Stimulated activated CD4-positive, alpha-beta T cell treated with anti-CD3 and anti-CD28 coated beads, TNF-alpha, amount 100 ng/mL, for 4 hours (primary cell): ENCODE data around the gene ERLEC1.
"Not testable (repeated sequence)": the region's sequence is repeated elsewhere in the genome, so short reads cannot be mapped to it uniquely, and the experiment has no call there.

ENCODE experiments used
- DNase-seq, 3 experiments: peaks; one replicate each; pipeline ENCODE4 v3.0.0-alpha.2; 2020; ENCODE audit warnings: low read depth in 3 of 3

ERLEC1 gene

GRCh38 chr2:53829980-53830290 is 43.1 kb downstream of the ERLEC1 start:
- not testable (repeated sequence) for DNase-seq

GRCh38 chr2:53840580-53840979 is 53.7 kb downstream of the ERLEC1 start:
- no peak for DNase-seq

GRCh38 chr2:53841651-53842050 is 54.8 kb downstream of the ERLEC1 start:
- not testable (repeated sequence) for DNase-seq

GRCh38 chr2:53842891-53843290 is 56.0 kb downstream of the ERLEC1 start:
- DNase-seq: no peak

- no peak for DNase-seq
Measured at GRCh38 chr2:53843595-53843994, 56.8 kb downstream of the ERLEC1 start.

- DNase-seq: no peak
Measured at GRCh38 chr2:53848062-53848461, 61.2 kb downstream of the ERLEC1 start.

GRCh38 chr2:53851052-53851757 is 64.4 kb downstream of the ERLEC1 start:
- not testable (repeated sequence) for DNase-seq

GRCh38 chr2:53852532-53852931 is 65.7 kb downstream of the ERLEC1 start:
- DNase-seq: no peak

GRCh38 chr2:53854678-53855077 is 67.8 kb downstream of the ERLEC1 start:
- DNase-seq: no peak

GRCh38 chr2:53856272-53856671 is 69.4 kb downstream of the ERLEC1 start:
- no peak for DNase-seq

GRCh38 chr2:53859206-53860181 is 72.7 kb downstream of the ERLEC1 start, which contains the start of gene GPR75:
TSS of gene GPR75 (minus strand) at chr2:53859967. CDS start at chr2:53854756, 5,211 bp downstream.
- no peak for DNase-seq

GRCh38 chr2:53861824-53862223 is 75.0 kb downstream of the ERLEC1 start:
- no peak for DNase-seq

- DNase-seq: no peak
Measured at GRCh38 chr2:53863538-53864227, 76.8 kb downstream of the ERLEC1 start.

- no peak for DNase-seq
Measured at GRCh38 chr2:53865264-53865663, 78.4 kb downstream of the ERLEC1 start.

- DNase-seq: no peak
Measured at GRCh38 chr2:53865962-53866361, 79.1 kb downstream of the ERLEC1 start.

GRCh38 chr2:53867169-53867568 is 80.3 kb downstream of the ERLEC1 start:
- no peak for DNase-seq

GRCh38 chr2:53867773-53868172 is 80.9 kb downstream of the ERLEC1 start:
- no peak for DNase-seq
